Peyer's patch (tissue), 4 donors: ENCODE data around the gene CLSTN1. TPM values are rescaled to one million over a fixed set of nuclear protein-coding genes. Genes with fewer than 3 reads are reported as not detected.
A peak's percentile ranks its signal among the peaks of the same experiment; 100 is the strongest.
"Not testable (repeated sequence)": the region's sequence is repeated elsewhere in the genome, so short reads cannot be mapped to it uniquely, and the experiment has no call there.

Experiments used
- DNase-seq, 3 donors: peaks; one replicate each; pipeline ENCODE4 v3.0.0-alpha.2; 2017 to 2019
- H3K27ac ChIP-seq, 4 donors: fragments of 200-600 bp; sonication (generic); one replicate each; pipeline ENCODE4 v1.5.1; 2016 to 2019
- H3K27me3 ChIP-seq, 2 donors: fragments of 200-600 bp; sonication (generic); one replicate each; pipeline ENCODE4 v1.5.1; 2019
- H3K36me3 ChIP-seq, 3 donors: fragments of 200-600 bp; sonication (generic); one replicate each; pipeline ENCODE4 v1.5.1; 2016 to 2019
- H3K4me1 ChIP-seq, 4 donors: fragments of 200-600 bp; sonication (generic); one replicate each; pipeline ENCODE4 v1.5.1; 2016 to 2019
- H3K4me3 ChIP-seq, 4 donors: fragments of 200-600 bp; sonication (generic); 1 replicate in 3 of 4; 2 replicates in 1 of 4; pipeline ENCODE4 v1.5.1; 2016 to 2019; ENCODE audit warnings: mild to moderate bottlenecking in 1 of 4
- H3K9me3 ChIP-seq, 4 donors: fragments of 200-600 bp; sonication (generic); one replicate each; pipeline ENCODE4 v1.5.1; 2016 to 2019; ENCODE audit warnings: mild to moderate bottlenecking in 1 of 4
- CTCF ChIP-seq, 6 experiments: fragments of 450-650 bp in 4 of 6; fragments of 200-600 bp in 2 of 6; sonication (generic) in 1 of 6; IDR thresholded peaks; one replicate each; pipeline ENCODE4 v1.5.1; 2017 to 2019; ENCODE audit warnings: antibody characterized with exemption in 6 of 6, mild to moderate bottlenecking in 3 of 6, moderate library complexity in 1 of 6
- POLR2A ChIP-seq, 2 donors: fragments of 450-650 bp; IDR thresholded peaks; one replicate each; pipeline ENCODE4 v1.5.1; 2017; ENCODE audit warnings: antibody characterized with exemption in 2 of 2, mild to moderate bottlenecking in 2 of 2, moderate library complexity in 2 of 2
- total RNA-seq, 4 donors: library from RNA; depleted of rRNA; stranded (reverse); fragments of >200 nt; gene quantifications; one replicate each; pipeline ENCODE4 v1.1.0, GENCODE V29; 2016

Gene CLSTN1
- total RNA-seq, 4 donors from 2014 or later = 47.9 to 107 (median 103) TPM

- Histone ChIP-seq H3K27ac (no peak overlapping the region), H3K9me3 (no peaks in the 10 kb centered on the region), H3K4me1 (peaks cover 0 to 15% (median 0%) of the 10 kb centered on the region in 4 donors), H3K36me3 (no peaks in the 10 kb centered on the region), H3K27me3 (no peaks in the 10 kb centered on the region), H3K4me3 (no peak overlapping the region)
- DNase-seq = no peak
- TF ChIP-seq CTCF (IDR thresholded peaks at IDR 0.05) (no peak), POLR2A (IDR thresholded peaks at IDR 0.05) (no peak)
Observed at GRCh38 chr1:9794081-9794480, 29.7 kb downstream of the CLSTN1 start.

- Histone ChIP-seq H3K36me3 (no peaks in the 10 kb centered on the region), H3K4me1 (peaks cover 0 to 15% (median 0%) of the 10 kb centered on the region in 4 donors), H3K27ac (no peak overlapping the region), H3K4me3 (no peak overlapping the region), H3K27me3 (no peaks in the 10 kb centered on the region), H3K9me3 (no peaks in the 10 kb centered on the region)
- TF ChIP-seq CTCF (IDR thresholded peaks at IDR 0.05) (no peak), POLR2A (IDR thresholded peaks at IDR 0.05) (no peak)
- no peak for DNase-seq
Observed at GRCh38 chr1:9793291-9793690, 30.5 kb downstream of the CLSTN1 start.

GRCh38 chr1:9792156-9793042 lies 31.4 kb downstream of the CLSTN1 start:
- Histone ChIP-seq H3K9me3 (no peaks in the 10 kb centered on the region), H3K36me3 (no peaks in the 10 kb centered on the region), H3K27ac (no peak overlapping the region), H3K27me3 (no peaks in the 10 kb centered on the region), H3K4me3 (no peak overlapping the region), H3K4me1 (peaks cover 0 to 15% (median 0%) of the 10 kb centered on the region in 4 donors)
- TF ChIP-seq POLR2A (IDR thresholded peaks at IDR 0.05) (no peak), CTCF (IDR thresholded peaks at IDR 0.05) (peak in 2 of 6 experiments; percentile 30 to 43)
- DNase-seq = no peak

GRCh38 chr1:9789700-9790099 lies 34.1 kb downstream of the CLSTN1 start:
- H3K4me1 ChIP-seq, H3K27me3 ChIP-seq, H3K36me3 ChIP-seq, DNase-seq, H3K9me3 ChIP-seq, H3K27ac ChIP-seq, H3K4me3 ChIP-seq: not testable (repeated sequence)

GRCh38 chr1:9787702-9788101 lies 36.1 kb downstream of the CLSTN1 start:
- Histone ChIP-seq H3K27me3 (no peaks in the 10 kb centered on the region), H3K9me3 (no peaks in the 10 kb centered on the region), H3K27ac (peak overlapping the region in 2 of 4 donors; percentile 71), H3K4me3 (peak overlapping the region in 2 of 4 donors; percentile 7 to 11), H3K4me1 (peaks cover 0 to 11% (median 0%) of the 10 kb centered on the region in 4 donors), H3K36me3 (no peaks in the 10 kb centered on the region)
- TF ChIP-seq CTCF (IDR thresholded peaks at IDR 0.05) (no peak), POLR2A (IDR thresholded peaks at IDR 0.05) (no peak)
- peak in 2 of 3 donors; percentile 73 to 76 for DNase-seq

GRCh38 chr1:9785406-9785805 lies 38.4 kb downstream of the CLSTN1 start:
- H3K4me3 ChIP-seq = no peak overlapping the region

More at GRCh38 chr1:9785406-9785805, 38.4 kb downstream of the CLSTN1 start:
- H3K27me3 ChIP-seq = no peaks in the 10 kb centered on the region
- no peak overlapping the region for H3K27ac ChIP-seq
- no peak for TF ChIP-seq POLR2A (IDR thresholded peaks at IDR 0.05)
- no peak for TF ChIP-seq CTCF (IDR thresholded peaks at IDR 0.05)
- peaks cover 0 to 12% (median 0%) of the 10 kb centered on the region in 4 donors for H3K4me1 ChIP-seq
- DNase-seq = no peak
- no peaks in the 10 kb centered on the region for H3K9me3 ChIP-seq
- no peaks in the 10 kb centered on the region for H3K36me3 ChIP-seq
